Measurements from ENCODE around the gene ACBD4.
A peak's percentile ranks its signal among the peaks of the same experiment; 100 is the strongest.

ACBD4 gene

DNA sequence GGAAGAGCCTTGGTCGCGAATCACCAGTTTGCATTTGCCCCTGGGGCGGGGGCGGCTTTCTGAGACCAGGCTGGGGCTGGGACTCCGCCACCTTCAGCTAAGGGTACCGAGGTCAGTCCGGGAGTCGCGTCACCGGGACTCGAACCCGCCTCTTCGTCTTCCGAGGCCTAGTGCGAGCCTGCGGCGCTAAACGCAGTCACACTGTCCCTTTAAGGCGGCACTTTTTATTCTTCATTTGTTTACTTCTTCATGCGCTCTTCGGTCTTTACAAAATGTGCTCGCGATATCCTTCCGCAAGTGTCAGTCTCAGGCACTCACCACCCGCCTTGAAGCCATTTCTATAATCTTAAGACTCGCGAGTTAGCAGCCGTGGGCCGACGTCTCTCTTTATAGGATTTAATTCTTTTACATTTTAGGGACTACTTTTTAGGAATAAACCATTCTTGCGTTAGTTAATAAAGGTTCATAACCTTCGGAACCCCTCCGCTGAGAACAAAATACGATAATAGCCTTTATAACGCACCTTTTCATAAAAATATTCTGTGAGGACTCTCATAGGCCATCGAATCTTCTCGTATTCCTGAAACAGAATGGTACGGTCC lies 12.2 kb downstream of the ACBD4 start:
- no peak for TF ChIP-seq CTCF (IDR thresholded peaks at IDR 0.05; ENCODE audit: control insufficient read depth, extremely low read depth, insufficient read depth)
- H3K4me3 ChIP-seq (ENCODE audit: low read depth, low read length) = peak overlapping the region; percentile 59
- DNase-seq (ENCODE audit: low read depth) = peak; percentile 95

DNA sequence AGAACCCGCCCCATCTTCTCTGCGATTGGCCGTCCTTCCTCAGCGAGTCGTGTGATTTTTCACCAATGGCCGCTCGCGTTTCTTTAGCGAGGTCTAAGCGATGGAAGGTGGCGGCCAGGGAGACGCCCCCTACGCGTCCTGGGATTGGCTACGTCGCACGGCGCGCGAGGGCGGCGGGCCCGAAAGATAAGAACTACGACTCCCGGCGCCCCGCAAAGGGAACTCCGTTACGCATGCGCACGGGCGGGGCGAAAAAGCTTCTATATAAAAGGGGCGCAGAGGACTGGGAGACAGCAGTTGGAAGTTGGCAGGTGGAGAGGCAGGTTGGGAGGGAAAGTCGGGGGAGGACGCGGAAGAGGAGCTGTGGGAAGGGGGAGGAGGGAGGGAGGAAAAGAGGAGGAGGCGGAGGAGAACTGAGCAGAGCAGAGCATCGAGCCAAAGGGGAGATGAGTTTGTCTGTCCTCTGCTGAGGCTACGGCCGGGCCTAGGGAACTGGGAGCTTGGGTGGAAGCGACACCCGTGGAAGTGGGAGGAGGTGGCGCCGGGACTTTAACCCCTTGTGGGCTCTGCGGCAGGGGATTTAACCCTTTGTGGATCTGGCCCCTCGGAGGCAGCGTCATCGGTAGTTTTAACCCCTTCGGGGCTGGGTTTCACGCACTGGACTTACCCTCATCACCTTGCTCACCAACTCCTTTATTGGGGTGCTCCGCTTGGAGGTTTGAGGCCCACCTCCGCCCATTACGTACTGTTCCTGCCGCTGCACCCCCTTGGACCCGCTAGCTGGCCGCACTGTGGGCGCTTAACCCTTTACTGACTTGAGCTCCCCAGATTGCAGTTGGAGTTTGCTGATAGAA lies 12.9 kb downstream of the ACBD4 start, which contains the start of gene HEXIM1:
Gene HEXIM1 (plus strand): TSS at position 293 of the 854 bp plus-strand sequence. CDS start 716 bp downstream, outside the sequence.
- no peak for TF ChIP-seq CTCF (IDR thresholded peaks at IDR 0.05; ENCODE audit: control insufficient read depth, extremely low read depth, insufficient read depth)

GRCh38 chr17:45149037-45149668 lies 13.7 kb downstream of the ACBD4 start:
- peak; percentile 85 for TF ChIP-seq CTCF (IDR thresholded peaks at IDR 0.05; ENCODE audit: control insufficient read depth, extremely low read depth, insufficient read depth)
- peak overlapping the region; percentile 67 for H3K4me3 ChIP-seq (ENCODE audit: low read depth, low read length)
- no peak for DNase-seq (ENCODE audit: low read depth)

More for the DNA sequence above, 12.9 kb downstream of the ACBD4 start, which contains the start of gene HEXIM1:
- H3K4me3 ChIP-seq (ENCODE audit: low read depth, low read length) = peak within 1 kb of the TSS; percentile 67
- DNase-seq (ENCODE audit: low read depth) = peak; percentile 99

GRCh38 chr17:45149669-45150664 lies 14.5 kb downstream of the ACBD4 start:
- peak overlapping the region; percentile 67 for H3K4me3 ChIP-seq (ENCODE audit: low read depth, low read length)
- no peak for DNase-seq (ENCODE audit: low read depth)
- TF ChIP-seq CTCF (IDR thresholded peaks at IDR 0.05; ENCODE audit: control insufficient read depth, extremely low read depth, insufficient read depth) = no peak

- TF ChIP-seq CTCF (IDR thresholded peaks at IDR 0.05; ENCODE audit: control insufficient read depth, extremely low read depth, insufficient read depth) = no peak
- H3K4me3 ChIP-seq (ENCODE audit: low read depth, low read length) = peak overlapping the region; percentile 67
- DNase-seq (ENCODE audit: low read depth) = no peak
These were observed 15.7 kb downstream of the ACBD4 start for GRCh38 chr17:45150911-45151809.
